Measurements from ENCODE around the gene FURIN.

- no peak for TF ChIP-seq CTCF (IDR thresholded peaks at IDR 0.05 in 4 of 5, conservative IDR thresholded peaks at IDR 0.05 in 1 of 5)
- no peak for TF ChIP-seq POLR2A (IDR thresholded peaks at IDR 0.05)
Observed at GRCh38 chr15:90864507-90864906, 3.9 kb upstream of the FURIN start.

Data from gastrocnemius medialis (tissue), 4 donors.